Left lung (tissue), 10 donors: Measurements from ENCODE around the gene ROGDI. TPM values are rescaled to one million over a fixed set of nuclear protein-coding genes. Genes with fewer than 3 reads are reported as not detected.

Experiments used
- ATAC-seq: fragments of 200-7000 bp; cut with Tn5 transposase; one replicate; pipeline ENCODE4 v1.9.1; 2020; ENCODE audit warnings: moderate library complexity
- DNase-seq, 4 donors: peaks; one replicate each; pipeline ENCODE4 v3.0.0-alpha.2; 2013 to 2020
- H3K27ac ChIP-seq, 2 donors: fragments of 200-600 bp; sonication (generic) in 1 of 2; one replicate each; pipeline versions ENCODE4 v1.5.0 to v1.8.0; 2020 to 2021
- H3K27me3 ChIP-seq, 2 donors: fragments of 200-600 bp; sonication (generic) in 1 of 2; one replicate each; pipeline versions ENCODE4 v1.5.0 to v1.8.0; 2020 to 2021
- H3K36me3 ChIP-seq, 2 donors: fragments of 200-600 bp; sonication (generic) in 1 of 2; one replicate each; pipeline versions ENCODE4 v1.5.0 to v1.8.0; 2020 to 2021
- H3K4me1 ChIP-seq, 2 donors: fragments of 200-600 bp; one replicate each; pipeline ENCODE4 v1.8.0; 2021
- H3K4me3 ChIP-seq, 2 donors: fragments of 200-600 bp; sonication (generic) in 1 of 2; one replicate each; pipeline versions ENCODE4 v1.5.0 to v1.8.0; 2020 to 2021; ENCODE audit warnings: mild to moderate bottlenecking in 1 of 2
- H3K9me3 ChIP-seq, 2 donors: fragments of 200-600 bp; sonication (generic) in 1 of 2; one replicate each; pipeline versions ENCODE4 v1.5.0 to v1.8.0; 2020 to 2021
- intact Hi-C, 2 donors: fragments of 100-400 bp; cut with DNase I; formaldehyde crosslinking; loops; one replicate each; pipeline versions ENCODE4 v1.11.2 to v1.14.2; 2022
- polyA plus RNA-seq, 6 donors: library from polyadenylated mRNA; unstranded; fragments of 120-200 nt; gene quantifications; one replicate each; pipeline ENCODE4 v1.2.1, GENCODE V29; 2013; ENCODE audit not compliant: insufficient read length in 6 of 6
- total RNA-seq, 2 donors: library from RNA; stranded (reverse); fragmentation: NEBNext Ultra II Directional; extraction: Animal tissue kit (Norgen Biotek cat#: 25700); gene quantifications; one replicate each; pipeline ENCODE4 v1.2.1, GENCODE V29; 2021
- TF ChIP-seq, protein P1 (sequence below), 2 donors: fragments of 200-600 bp; sonication (generic) in 1 of 2; IDR thresholded peaks; one replicate each; pipeline versions ENCODE4 v1.5.0 to v1.8.0; 2021; ENCODE audit warnings: antibody characterized with exemption in 2 of 2
- donor health status: DM: no; HTN: yes; CAD: no.
- donor health status: DM: no; HTN: no; CAD: no.

Gene ROGDI
- total and polyA plus RNA-seq, 8 donors: 15.7 to 46.4 (median 30.3) TPM

- peaks cover 0 to 100% of the 10 kb centered on the region in 2 donors for H3K36me3 ChIP-seq
- DNase-seq: peak in 1 of 4 donors; percentile 0
- no peak overlapping the region for H3K4me3 ChIP-seq
These were observed 46.7 kb downstream of the ROGDI start for GRCh38 chr16:4755687-4756086.

DNA sequence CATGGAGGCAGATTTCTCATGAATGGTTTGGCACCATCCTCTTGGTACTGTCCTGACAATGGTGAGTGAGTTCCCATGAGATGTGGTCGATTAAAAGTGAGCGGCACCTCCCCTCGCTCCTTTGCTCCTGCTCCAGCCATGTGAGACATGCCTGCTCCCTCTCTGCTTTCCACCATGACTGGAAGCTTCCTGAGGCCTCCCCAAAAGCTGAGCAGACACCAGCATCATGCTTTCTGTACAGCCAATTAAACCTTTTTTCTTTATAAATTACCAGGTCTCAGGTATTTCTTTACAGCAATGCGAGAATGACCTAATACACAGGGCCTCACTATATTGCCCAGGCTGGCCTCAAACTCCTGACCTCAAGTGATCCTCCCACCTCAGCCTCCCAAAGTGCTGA is 47.6 kb downstream of the ROGDI start:
- TF ChIP-seq, protein P1, sequence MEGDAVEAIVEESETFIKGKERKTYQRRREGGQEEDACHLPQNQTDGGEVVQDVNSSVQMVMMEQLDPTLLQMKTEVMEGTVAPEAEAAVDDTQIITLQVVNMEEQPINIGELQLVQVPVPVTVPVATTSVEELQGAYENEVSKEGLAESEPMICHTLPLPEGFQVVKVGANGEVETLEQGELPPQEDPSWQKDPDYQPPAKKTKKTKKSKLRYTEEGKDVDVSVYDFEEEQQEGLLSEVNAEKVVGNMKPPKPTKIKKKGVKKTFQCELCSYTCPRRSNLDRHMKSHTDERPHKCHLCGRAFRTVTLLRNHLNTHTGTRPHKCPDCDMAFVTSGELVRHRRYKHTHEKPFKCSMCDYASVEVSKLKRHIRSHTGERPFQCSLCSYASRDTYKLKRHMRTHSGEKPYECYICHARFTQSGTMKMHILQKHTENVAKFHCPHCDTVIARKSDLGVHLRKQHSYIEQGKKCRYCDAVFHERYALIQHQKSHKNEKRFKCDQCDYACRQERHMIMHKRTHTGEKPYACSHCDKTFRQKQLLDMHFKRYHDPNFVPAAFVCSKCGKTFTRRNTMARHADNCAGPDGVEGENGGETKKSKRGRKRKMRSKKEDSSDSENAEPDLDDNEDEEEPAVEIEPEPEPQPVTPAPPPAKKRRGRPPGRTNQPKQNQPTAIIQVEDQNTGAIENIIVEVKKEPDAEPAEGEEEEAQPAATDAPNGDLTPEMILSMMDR (IDR thresholded peaks at IDR 0.05): no peak
- H3K36me3 ChIP-seq: peaks cover 0 to 100% of the 10 kb centered on the region in 2 donors
- no peak overlapping the region for H3K4me3 ChIP-seq
- no peaks in the 10 kb centered on the region for H3K4me1 ChIP-seq
- no peaks in the 10 kb centered on the region for H3K27me3 ChIP-seq
- ATAC-seq: no peak
- no peak for DNase-seq
- intact Hi-C loops: no loop called here
- peaks cover 0 to 4% of the 10 kb centered on the region in 2 donors for H3K9me3 ChIP-seq
- H3K27ac ChIP-seq: no peak overlapping the region

More at GRCh38 chr16:4755687-4756086, 46.7 kb downstream of the ROGDI start:
- Histone ChIP-seq H3K9me3 (peaks cover 0 to 4% of the 10 kb centered on the region in 2 donors), H3K27ac (no peak overlapping the region), H3K4me1 (no peaks in the 10 kb centered on the region), H3K27me3 (no peaks in the 10 kb centered on the region)
- intact Hi-C loops: no loop called here
- no peak for ATAC-seq
- TF ChIP-seq, protein P1 (IDR thresholded peaks at IDR 0.05): no peak

- Histone ChIP-seq H3K27me3 (no peaks in the 10 kb centered on the region), H3K4me1 (no peaks in the 10 kb centered on the region), H3K4me3 (no peak overlapping the region), H3K9me3 (peaks cover 0 to 4% of the 10 kb centered on the region in 2 donors), H3K36me3 (peaks cover 0 to 94% of the 10 kb centered on the region in 2 donors), H3K27ac (no peak overlapping the region)
- DNase-seq (no peak), ATAC-seq (no peak)
- TF ChIP-seq, protein P1 (IDR thresholded peaks at IDR 0.05): no peak
- intact Hi-C loops: no loop called here
These were observed 49.2 kb downstream of the ROGDI start for GRCh38 chr16:4753227-4753626.

GRCh38 chr16:4752351-4753100 is 49.9 kb downstream of the ROGDI start:
- H3K4me3 ChIP-seq: no peak overlapping the region
- TF ChIP-seq, protein P1 (IDR thresholded peaks at IDR 0.05): no peak
- peaks cover 0 to 4% of the 10 kb centered on the region in 2 donors for H3K9me3 ChIP-seq
- intact Hi-C loops: no loop called here
- H3K4me1 ChIP-seq: no peaks in the 10 kb centered on the region
- H3K27me3 ChIP-seq: no peaks in the 10 kb centered on the region
- ATAC-seq (no peak), DNase-seq (no peak)
- no peak overlapping the region for H3K27ac ChIP-seq
- peaks cover 0 to 87% of the 10 kb centered on the region in 2 donors for H3K36me3 ChIP-seq

DNA sequence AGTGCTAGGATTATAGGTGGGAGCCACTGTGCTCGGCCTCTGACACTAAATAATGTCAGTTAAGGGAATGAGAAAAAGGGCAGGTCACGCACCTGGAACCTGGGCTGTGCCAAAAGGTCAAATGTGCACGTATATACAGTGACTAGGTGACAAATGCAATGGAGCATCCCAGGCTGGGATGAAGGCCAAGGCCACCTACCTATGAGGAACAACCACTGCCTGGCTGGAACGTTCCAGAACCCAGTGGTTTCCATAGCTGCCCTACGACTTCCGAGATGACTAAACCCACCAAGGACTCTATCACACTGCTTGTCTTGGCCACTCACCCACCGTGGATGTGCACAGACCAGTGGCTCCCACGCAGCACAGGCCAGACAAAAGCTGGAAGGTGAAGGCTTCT is 51.5 kb downstream of the ROGDI start:
- DNase-seq: no peak
- no peak for ATAC-seq
- intact Hi-C loops: no loop called here
- TF ChIP-seq, protein P1 (IDR thresholded peaks at IDR 0.05): no peak
- H3K4me1 ChIP-seq: no peaks in the 10 kb centered on the region
- H3K36me3 ChIP-seq: peaks cover 0 to 70% of the 10 kb centered on the region in 2 donors
- H3K27me3 ChIP-seq: no peaks in the 10 kb centered on the region
- no peak overlapping the region for H3K27ac ChIP-seq
- H3K9me3 ChIP-seq: peaks cover 0 to 4% of the 10 kb centered on the region in 2 donors
- no peak overlapping the region for H3K4me3 ChIP-seq
